CD14-positive monocyte (primary cell): ENCODE data around the gene CCDC15. TPM values are rescaled to one million over a fixed set of nuclear protein-coding genes. Genes with fewer than 3 reads are reported as not detected.

Source experiments
- DNase-seq, 3 donors: peaks; one replicate each; pipeline ENCODE4 v3.0.0-alpha.2; 2011 to 2022
- H2AFZ ChIP-seq: 2 replicates; pipeline ENCODE4 v1.6.0; 2012; ENCODE audit warnings: mild to moderate bottlenecking, low read depth, low read length, inconsistent platforms; ENCODE audit not compliant: insufficient read depth, poor library complexity, severe bottlenecking
- H3K27ac ChIP-seq, 2 donors: 1 replicate in 1 of 2; 2 replicates in 1 of 2; pipeline ENCODE4 v1.5.1; 2012 to 2013; ENCODE audit warnings: low read length in 2 of 2, control low read depth in 1 of 2, inconsistent platforms in 1 of 2, low read depth in 1 of 2, mild to moderate bottlenecking in 1 of 2
- H3K27me3 ChIP-seq, 2 donors: one replicate each; pipeline versions ENCODE4 v1.6.0 to v1.6.1; 2011 to 2013; ENCODE audit warnings: low read length in 2 of 2; ENCODE audit not compliant: control insufficient read depth in 2 of 2, insufficient read depth in 2 of 2
- H3K36me3 ChIP-seq, 2 donors: replicated peaks in 1 of 2; 1 replicate in 1 of 2; 2 replicates in 1 of 2; pipeline versions ENCODE4 v1.5.1 to v1.6.1; 2012 to 2013; ENCODE audit warnings: low read length in 2 of 2, control low read depth in 1 of 2, inconsistent platforms in 1 of 2, mild to moderate bottlenecking in 1 of 2; ENCODE audit not compliant: insufficient read depth in 2 of 2, control insufficient read depth in 1 of 2
- H3K4me1 ChIP-seq, 2 donors: 1 replicate in 1 of 2; 2 replicates in 1 of 2; pipeline versions ENCODE4 v1.5.1 to v1.6.1; 2012 to 2013; ENCODE audit warnings: low read length in 2 of 2, control low read depth in 1 of 2, inconsistent platforms in 1 of 2, mild to moderate bottlenecking in 1 of 2, moderate library complexity in 1 of 2; ENCODE audit not compliant: insufficient read depth in 2 of 2, control insufficient read depth in 1 of 2
- H3K4me2 ChIP-seq: replicated peaks from 2 replicates; pipeline ENCODE3; 2012; ENCODE audit warnings: low read length, moderate library complexity, mild to moderate bottlenecking; ENCODE audit not compliant: poor library complexity, severe bottlenecking; ENCODE audit errors: extremely low read depth
- H3K4me3 ChIP-seq, 3 experiments: fragments of 200-600 bp in 1 of 3; sonication (generic) in 1 of 3; replicated peaks in 1 of 3; 1 replicate in 2 of 3; 2 replicates in 1 of 3; pipeline ENCODE4 v1.5.1; 2011 to 2013; ENCODE audit warnings: low read length in 3 of 3, mild to moderate bottlenecking in 3 of 3, control low read depth in 2 of 3, low read depth in 2 of 3, inconsistent platforms in 1 of 3, moderate library complexity in 1 of 3
- H3K79me2 ChIP-seq: 2 replicates; pipeline ENCODE4 v1.6.0; 2012; ENCODE audit warnings: mild to moderate bottlenecking, control low read depth, inconsistent platforms, low read length, moderate library complexity; ENCODE audit not compliant: insufficient read depth
- H3K9ac ChIP-seq: 2 replicates; pipeline ENCODE4 v1.6.0; 2017; ENCODE audit warnings: low read length, mild to moderate bottlenecking; ENCODE audit not compliant: insufficient read depth, poor library complexity, severe bottlenecking
- H3K9me3 ChIP-seq, 2 donors: replicated peaks in 1 of 2; 1 replicate in 1 of 2; 2 replicates in 1 of 2; pipeline versions ENCODE4 v1.5.1 to v1.6.1; 2012 to 2013; ENCODE audit warnings: low read length in 2 of 2, control low read depth in 1 of 2; ENCODE audit not compliant: control insufficient read depth in 1 of 2, insufficient read depth in 1 of 2
- H4K20me1 ChIP-seq: 2 replicates; pipeline ENCODE4 v1.6.0; 2012; ENCODE audit warnings: mild to moderate bottlenecking, low read length, control low read depth, moderate library complexity; ENCODE audit not compliant: insufficient read depth
- H3K27ac Mint-ChIP-seq, 7 donors: one replicate each; pipeline ENCODE4 v1.8.0; 2020; ENCODE audit warnings: mild to moderate bottlenecking in 7 of 7, mixed read lengths in 7 of 7, moderate library complexity in 6 of 7, inconsistent platforms in 2 of 7
- H3K27me3 Mint-ChIP-seq, 3 donors: one replicate each; pipeline ENCODE4 v1.8.0; 2021 to 2022; ENCODE audit warnings: low read depth in 3 of 3, mild to moderate bottlenecking in 3 of 3, mixed read lengths in 3 of 3, moderate library complexity in 3 of 3, inconsistent platforms in 1 of 3
- H3K36me3 Mint-ChIP-seq, 2 donors: one replicate each; pipeline ENCODE4 v1.8.0; 2020; ENCODE audit warnings: mixed read lengths in 2 of 2, inconsistent platforms in 1 of 2, mild to moderate bottlenecking in 1 of 2
- H3K4me1 Mint-ChIP-seq: one replicate; pipeline ENCODE4 v1.8.0; 2020; ENCODE audit warnings: mild to moderate bottlenecking, mixed read lengths
- H3K4me3 Mint-ChIP-seq, 2 donors: one replicate each; pipeline ENCODE4 v1.8.0; 2020; ENCODE audit warnings: mild to moderate bottlenecking in 2 of 2, mixed read lengths in 2 of 2, moderate library complexity in 1 of 2
- H3K9me3 Mint-ChIP-seq, 7 donors: one replicate each; pipeline ENCODE4 v1.8.0; 2020 to 2022; ENCODE audit warnings: mixed read lengths in 7 of 7, mild to moderate bottlenecking in 6 of 7, moderate library complexity in 6 of 7, inconsistent platforms in 2 of 7
- CTCF ChIP-seq: fragments of 200-600 bp; IDR thresholded peaks from one replicate; pipeline ENCODE4 v1.8.0; 2022; ENCODE audit warnings: antibody characterized with exemption, mild to moderate bottlenecking
- WGBS: methylation state at CpG from one replicate; pipeline ENCODE4 v1.1.5; 2013; ENCODE audit warnings: missing lambda C conversion rate; ENCODE audit not compliant: insufficient coverage; 5-methylcytosine and 5-hydroxymethylcytosine counted together
- intact Hi-C, 2 donors: fragments of 100-400 bp; cut with micrococcal nuclease; formaldehyde crosslinking; loops; one replicate each; pipeline versions ENCODE4 v1.15.0 to v1.15.1; 2023
- polyA plus RNA-seq, 3 donors: library from polyadenylated mRNA; depleted of rRNA in 1 of 3; unstranded in 2 of 3; stranded (reverse) in 1 of 3; fragments of 300-500 nt in 2 of 3; fragments of >200 nt in 1 of 3; fragmentation: Illumina TruSeq in 2 of 3; gene quantifications; 1 replicate in 2 of 3; 2 replicates in 1 of 3; pipeline ENCODE4 v1.2.3, GENCODE V29; 2012 to 2021

Gene CCDC15
- polyA plus RNA-seq, 3 donors: 0.24 to 0.32 (median 0.28) TPM

GRCh38 chr11:125071846-125072217 is 117.8 kb downstream of the CCDC15 start:
- Histone ChIP-seq H3K4me1 (peaks cover 92 to 98% of the 10 kb centered on the region in 2 donors), H3K4me2 (peak overlapping the region; percentile 9)
- no peak for DNase-seq

More at GRCh38 chr11:125071846-125072217, 117.8 kb downstream of the CCDC15 start:
- Mint-ChIP-seq H3K9me3 (peaks cover 0 to 2% (median 0%) of the 10 kb centered on the region in 7 donors), H3K27me3 (peaks cover 0 to 7% (median 5%) of the 10 kb centered on the region in 3 donors), H3K4me3 (no peak overlapping the region), H3K4me1 (peaks cover 90% of the 10 kb centered on the region), H3K27ac (peak overlapping the region; percentile 99 to 100 (median 99)), H3K36me3 (peaks cover 35 to 59% of the 10 kb centered on the region in 2 donors)
- no peaks in the 10 kb centered on the region for H3K9me3 ChIP-seq
- 100% methylated on average over 2 of the region's 6 CpGs for WGBS
- peak overlapping the region; percentile 67 for H3K9ac ChIP-seq
- peaks cover 55% of the 10 kb centered on the region for H3K79me2 ChIP-seq
- no peaks in the 10 kb centered on the region for H4K20me1 ChIP-seq
- intact Hi-C loops: loop anchor here in 1 of 2 donors (5.0 kb wide), 1 partner anchor 40 kb away; the partner anchor contains the start of gene TMEM218
- no peak for TF ChIP-seq CTCF
- peak overlapping the region; percentile 98 to 99 for H3K27ac ChIP-seq
- H3K27me3 ChIP-seq: no peaks in the 10 kb centered on the region
- H3K4me3 ChIP-seq: peak overlapping the region in 1 of 3 experiments; percentile 31
- no peak overlapping the region for H2AFZ ChIP-seq
- peaks cover 2 to 18% of the 10 kb centered on the region in 2 donors for H3K36me3 ChIP-seq
